Nephron (organoid): ENCODE measurements around the gene NIN.
A peak's percentile ranks its signal among the peaks of the same experiment; 100 is the strongest.

Experiments
- H3K27ac Mint-ChIP-seq, 3 experiments: 2 replicates each; pipeline ENCODE4 v1.8.0; 2020; ENCODE audit warnings: mixed read lengths in 3 of 3, mild to moderate bottlenecking in 2 of 3, moderate library complexity in 1 of 3
- H3K27me3 Mint-ChIP-seq: 2 replicates; pipeline ENCODE4 v1.8.0; 2021; ENCODE audit warnings: low read depth, mild to moderate bottlenecking, moderate library complexity, mixed read lengths
- H3K36me3 Mint-ChIP-seq: 2 replicates; pipeline ENCODE4 v1.8.0; 2020; ENCODE audit warnings: low read depth, mixed read lengths
- H3K4me1 Mint-ChIP-seq: 2 replicates; pipeline ENCODE4 v1.8.0; 2020; ENCODE audit warnings: mixed read lengths
- H3K4me3 Mint-ChIP-seq, 3 experiments: 2 replicates each; pipeline ENCODE4 v1.8.0; 2020; ENCODE audit warnings: mild to moderate bottlenecking in 3 of 3, mixed read lengths in 3 of 3, moderate library complexity in 2 of 3
- H3K9me3 Mint-ChIP-seq: 2 replicates; pipeline ENCODE4 v1.8.0; 2020; ENCODE audit warnings: mixed read lengths
- TF ChIP-seq, protein P1 (sequence below), 3 experiments: fragments of 200-600 bp; sonication (generic); IDR thresholded peaks; one replicate each; pipeline ENCODE4 v1.5.0; 2021; ENCODE audit warnings: antibody characterized with exemption in 3 of 3; ENCODE audit not compliant: unreplicated experiment in 3 of 3

The NIN gene

DNA sequence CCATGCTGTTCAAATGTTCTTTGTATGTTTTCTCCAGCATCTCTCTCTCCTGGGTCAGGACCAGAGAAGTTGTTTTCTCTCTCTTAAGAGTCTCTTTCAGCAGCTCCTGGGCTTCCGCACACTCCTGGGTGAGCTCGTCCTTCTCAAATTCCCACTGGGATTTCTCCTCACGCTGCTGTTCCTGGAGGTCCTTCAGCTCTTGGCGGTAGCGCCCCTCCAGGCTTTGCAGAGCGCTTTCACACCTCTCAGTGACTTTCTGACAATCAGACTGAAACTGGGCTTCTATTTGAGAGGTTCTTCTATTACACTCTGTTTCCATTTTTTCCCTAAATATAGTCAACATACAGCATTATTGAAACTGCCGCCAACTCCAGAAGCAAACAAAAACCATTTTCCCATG is 72.7 kb downstream of the NIN start:
- H3K36me3 Mint-ChIP-seq = peaks cover 46% of the 10 kb centered on the region
- no peak overlapping the region for H3K4me3 Mint-ChIP-seq
- TF ChIP-seq, protein P1, sequence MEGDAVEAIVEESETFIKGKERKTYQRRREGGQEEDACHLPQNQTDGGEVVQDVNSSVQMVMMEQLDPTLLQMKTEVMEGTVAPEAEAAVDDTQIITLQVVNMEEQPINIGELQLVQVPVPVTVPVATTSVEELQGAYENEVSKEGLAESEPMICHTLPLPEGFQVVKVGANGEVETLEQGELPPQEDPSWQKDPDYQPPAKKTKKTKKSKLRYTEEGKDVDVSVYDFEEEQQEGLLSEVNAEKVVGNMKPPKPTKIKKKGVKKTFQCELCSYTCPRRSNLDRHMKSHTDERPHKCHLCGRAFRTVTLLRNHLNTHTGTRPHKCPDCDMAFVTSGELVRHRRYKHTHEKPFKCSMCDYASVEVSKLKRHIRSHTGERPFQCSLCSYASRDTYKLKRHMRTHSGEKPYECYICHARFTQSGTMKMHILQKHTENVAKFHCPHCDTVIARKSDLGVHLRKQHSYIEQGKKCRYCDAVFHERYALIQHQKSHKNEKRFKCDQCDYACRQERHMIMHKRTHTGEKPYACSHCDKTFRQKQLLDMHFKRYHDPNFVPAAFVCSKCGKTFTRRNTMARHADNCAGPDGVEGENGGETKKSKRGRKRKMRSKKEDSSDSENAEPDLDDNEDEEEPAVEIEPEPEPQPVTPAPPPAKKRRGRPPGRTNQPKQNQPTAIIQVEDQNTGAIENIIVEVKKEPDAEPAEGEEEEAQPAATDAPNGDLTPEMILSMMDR (IDR thresholded peaks at IDR 0.05; ENCODE audit: unreplicated experiment in 3 of 3) = no peak
- H3K27ac Mint-ChIP-seq = no peak overlapping the region
- H3K4me1 Mint-ChIP-seq = peaks cover 15% of the 10 kb centered on the region
- H3K27me3 Mint-ChIP-seq = no peaks in the 10 kb centered on the region
- H3K9me3 Mint-ChIP-seq = no peaks in the 10 kb centered on the region

DNA sequence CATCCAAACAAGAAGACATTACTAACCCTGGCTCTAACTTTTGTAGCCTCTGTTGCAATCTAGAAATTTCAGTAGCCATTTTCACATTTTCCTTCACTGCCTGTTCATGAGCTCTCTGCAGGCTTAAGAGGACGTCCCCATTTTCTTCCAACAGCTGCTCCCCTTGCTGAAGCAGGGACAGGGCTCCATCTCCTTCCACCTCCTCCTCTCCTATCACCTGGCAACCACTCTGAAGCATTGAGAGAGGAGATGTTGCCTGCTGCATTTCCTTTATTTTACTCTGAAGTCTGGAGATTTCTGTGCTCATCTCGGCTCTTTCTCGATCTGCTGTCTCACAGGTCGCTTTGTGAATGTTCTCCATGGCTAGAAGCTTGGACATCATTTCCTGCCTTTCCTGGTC is 73.3 kb downstream of the NIN start:
- Mint-ChIP-seq H3K4me1 (peaks cover 9% of the 10 kb centered on the region), H3K36me3 (peaks cover 44% of the 10 kb centered on the region), H3K27ac (no peak overlapping the region), H3K4me3 (no peak overlapping the region), H3K9me3 (no peaks in the 10 kb centered on the region), H3K27me3 (no peaks in the 10 kb centered on the region)
- TF ChIP-seq, protein P1 (IDR thresholded peaks at IDR 0.05; ENCODE audit: unreplicated experiment in 3 of 3) = no peak

DNA sequence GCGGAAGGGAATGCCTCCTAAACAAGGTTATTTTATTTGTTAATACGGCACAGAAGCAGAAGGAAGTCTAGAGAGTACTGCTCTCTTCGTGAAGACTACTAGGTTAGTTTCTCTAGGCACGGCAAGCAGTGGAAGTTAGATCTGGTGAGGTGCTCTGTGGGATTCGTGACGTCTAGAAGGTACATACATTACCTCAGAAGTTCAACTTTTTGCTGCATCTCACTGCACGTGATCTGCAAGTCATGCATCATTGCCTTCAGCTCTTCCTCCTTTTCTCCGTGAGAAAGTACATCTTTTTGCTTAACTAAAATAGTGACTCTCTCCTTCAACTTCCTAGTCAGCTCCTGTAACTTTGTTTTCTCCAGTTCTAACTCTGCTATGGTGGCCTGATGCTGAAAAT is 74.7 kb downstream of the NIN start:
- H3K4me3 Mint-ChIP-seq = no peak overlapping the region
- TF ChIP-seq, protein P1 (IDR thresholded peaks at IDR 0.05; ENCODE audit: unreplicated experiment in 3 of 3) = no peak
- no peaks in the 10 kb centered on the region for H3K9me3 Mint-ChIP-seq
- no peaks in the 10 kb centered on the region for H3K27me3 Mint-ChIP-seq
- H3K27ac Mint-ChIP-seq = no peak overlapping the region
- H3K4me1 Mint-ChIP-seq = no peaks in the 10 kb centered on the region
- H3K36me3 Mint-ChIP-seq = peaks cover 44% of the 10 kb centered on the region

DNA sequence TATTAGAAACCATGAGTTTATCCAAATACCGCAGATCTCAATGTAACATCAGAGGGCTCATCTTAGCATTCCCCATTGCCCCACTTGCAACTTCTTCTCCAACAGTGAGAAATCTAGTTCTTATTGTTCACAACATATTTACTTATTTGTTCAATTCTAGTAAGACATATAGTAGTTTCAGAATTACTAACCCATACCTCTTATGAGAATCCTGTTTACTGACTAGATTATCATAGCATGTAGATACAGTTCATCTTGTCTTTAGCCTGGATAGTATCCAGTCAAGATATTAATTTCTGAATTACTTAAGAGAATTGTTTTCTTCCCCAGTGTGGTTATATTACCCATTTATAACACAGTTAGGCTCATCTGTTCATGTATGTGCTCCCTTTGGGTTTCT is 80.6 kb downstream of the NIN start:
- no peak overlapping the region for H3K27ac Mint-ChIP-seq
- TF ChIP-seq, protein P1 (IDR thresholded peaks at IDR 0.05; ENCODE audit: unreplicated experiment in 3 of 3) = no peak

DNA sequence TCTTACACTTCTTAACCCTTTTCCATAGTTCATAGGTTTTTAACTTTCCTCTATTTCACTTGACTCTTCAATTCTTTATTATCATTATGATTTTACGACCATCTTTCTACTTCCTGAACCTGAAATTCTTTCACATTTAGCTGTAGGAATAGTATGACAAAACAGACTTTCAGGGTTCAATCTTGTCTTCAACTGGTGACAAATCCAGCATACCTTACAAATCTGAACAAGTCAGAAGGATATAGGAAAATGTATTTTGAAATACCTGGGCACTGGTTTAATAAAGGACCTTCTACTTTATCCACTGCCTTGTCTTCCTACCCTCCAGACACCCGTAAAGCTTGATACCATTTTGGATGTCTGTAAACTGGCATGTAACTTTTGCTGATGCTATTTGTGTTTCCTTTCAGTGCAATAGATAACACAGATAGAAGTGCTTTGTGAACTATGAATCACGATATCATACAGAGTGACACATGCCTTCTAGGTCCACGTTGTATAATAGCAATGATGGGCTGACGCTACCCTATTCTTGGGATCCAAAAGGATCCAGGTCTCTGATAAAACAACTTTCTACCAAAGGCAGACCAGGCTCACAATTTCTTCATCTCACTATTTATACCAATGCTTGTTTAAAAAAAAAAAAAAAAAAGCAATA is 85.4 kb downstream of the NIN start:
- TF ChIP-seq, protein P1 (IDR thresholded peaks at IDR 0.05; ENCODE audit: unreplicated experiment in 3 of 3) = no peak
- H3K27me3 Mint-ChIP-seq = no peaks in the 10 kb centered on the region
- peaks cover 9% of the 10 kb centered on the region for H3K4me1 Mint-ChIP-seq
- no peak overlapping the region for H3K4me3 Mint-ChIP-seq
- no peak overlapping the region for H3K27ac Mint-ChIP-seq
- peaks cover 8% of the 10 kb centered on the region for H3K9me3 Mint-ChIP-seq
- H3K36me3 Mint-ChIP-seq = peaks cover 75% of the 10 kb centered on the region

More for the DNA sequence above, 80.6 kb downstream of the NIN start:
- H3K36me3 Mint-ChIP-seq = peaks cover 81% of the 10 kb centered on the region
- no peaks in the 10 kb centered on the region for H3K27me3 Mint-ChIP-seq
- H3K4me1 Mint-ChIP-seq = no peaks in the 10 kb centered on the region
- peaks cover 9% of the 10 kb centered on the region for H3K9me3 Mint-ChIP-seq
- H3K4me3 Mint-ChIP-seq = no peak overlapping the region

DNA sequence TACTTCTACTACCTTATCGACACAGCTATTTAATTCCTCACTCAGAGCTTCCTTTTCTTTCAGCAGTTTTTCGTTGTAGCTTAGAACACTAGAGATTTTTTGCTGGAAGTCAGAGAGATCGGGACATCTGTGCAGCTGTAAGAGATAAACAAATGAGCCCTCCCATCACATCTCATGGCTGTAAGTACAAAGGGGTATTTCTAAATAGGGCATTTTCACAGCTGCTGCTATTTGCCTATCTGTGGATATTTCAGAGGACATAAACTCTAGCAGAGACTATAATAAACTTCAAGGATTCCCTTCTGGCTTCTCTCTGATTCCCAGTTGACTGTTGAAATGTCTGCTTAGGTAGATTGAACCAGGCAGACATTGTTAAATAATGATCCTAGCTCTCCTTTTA is 86.7 kb downstream of the NIN start:
- Mint-ChIP-seq H3K27ac (peak overlapping the region in 1 of 3 experiments; percentile 6), H3K4me1 (peaks cover 9% of the 10 kb centered on the region), H3K9me3 (peaks cover 2% of the 10 kb centered on the region), H3K27me3 (no peaks in the 10 kb centered on the region), H3K36me3 (peaks cover 65% of the 10 kb centered on the region), H3K4me3 (no peak overlapping the region)
- TF ChIP-seq, protein P1 (IDR thresholded peaks at IDR 0.05; ENCODE audit: unreplicated experiment in 3 of 3) = no peak
